Measurements from ENCODE around the gene MBD5.

GRCh38 chr2:148194882-148195281 lies 174.0 kb downstream of the MBD5 start:
- no peak for TF ChIP-seq EP300 (IDR thresholded peaks at IDR 0.05)
- TF ChIP-seq, protein P1, sequence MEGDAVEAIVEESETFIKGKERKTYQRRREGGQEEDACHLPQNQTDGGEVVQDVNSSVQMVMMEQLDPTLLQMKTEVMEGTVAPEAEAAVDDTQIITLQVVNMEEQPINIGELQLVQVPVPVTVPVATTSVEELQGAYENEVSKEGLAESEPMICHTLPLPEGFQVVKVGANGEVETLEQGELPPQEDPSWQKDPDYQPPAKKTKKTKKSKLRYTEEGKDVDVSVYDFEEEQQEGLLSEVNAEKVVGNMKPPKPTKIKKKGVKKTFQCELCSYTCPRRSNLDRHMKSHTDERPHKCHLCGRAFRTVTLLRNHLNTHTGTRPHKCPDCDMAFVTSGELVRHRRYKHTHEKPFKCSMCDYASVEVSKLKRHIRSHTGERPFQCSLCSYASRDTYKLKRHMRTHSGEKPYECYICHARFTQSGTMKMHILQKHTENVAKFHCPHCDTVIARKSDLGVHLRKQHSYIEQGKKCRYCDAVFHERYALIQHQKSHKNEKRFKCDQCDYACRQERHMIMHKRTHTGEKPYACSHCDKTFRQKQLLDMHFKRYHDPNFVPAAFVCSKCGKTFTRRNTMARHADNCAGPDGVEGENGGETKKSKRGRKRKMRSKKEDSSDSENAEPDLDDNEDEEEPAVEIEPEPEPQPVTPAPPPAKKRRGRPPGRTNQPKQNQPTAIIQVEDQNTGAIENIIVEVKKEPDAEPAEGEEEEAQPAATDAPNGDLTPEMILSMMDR (IDR thresholded peaks at IDR 0.05), result no peak
